ENCODE measurements around the gene PIP5K1A.
A peak's percentile ranks its signal among the peaks of the same experiment; 100 is the strongest.

The PIP5K1A gene

DNA sequence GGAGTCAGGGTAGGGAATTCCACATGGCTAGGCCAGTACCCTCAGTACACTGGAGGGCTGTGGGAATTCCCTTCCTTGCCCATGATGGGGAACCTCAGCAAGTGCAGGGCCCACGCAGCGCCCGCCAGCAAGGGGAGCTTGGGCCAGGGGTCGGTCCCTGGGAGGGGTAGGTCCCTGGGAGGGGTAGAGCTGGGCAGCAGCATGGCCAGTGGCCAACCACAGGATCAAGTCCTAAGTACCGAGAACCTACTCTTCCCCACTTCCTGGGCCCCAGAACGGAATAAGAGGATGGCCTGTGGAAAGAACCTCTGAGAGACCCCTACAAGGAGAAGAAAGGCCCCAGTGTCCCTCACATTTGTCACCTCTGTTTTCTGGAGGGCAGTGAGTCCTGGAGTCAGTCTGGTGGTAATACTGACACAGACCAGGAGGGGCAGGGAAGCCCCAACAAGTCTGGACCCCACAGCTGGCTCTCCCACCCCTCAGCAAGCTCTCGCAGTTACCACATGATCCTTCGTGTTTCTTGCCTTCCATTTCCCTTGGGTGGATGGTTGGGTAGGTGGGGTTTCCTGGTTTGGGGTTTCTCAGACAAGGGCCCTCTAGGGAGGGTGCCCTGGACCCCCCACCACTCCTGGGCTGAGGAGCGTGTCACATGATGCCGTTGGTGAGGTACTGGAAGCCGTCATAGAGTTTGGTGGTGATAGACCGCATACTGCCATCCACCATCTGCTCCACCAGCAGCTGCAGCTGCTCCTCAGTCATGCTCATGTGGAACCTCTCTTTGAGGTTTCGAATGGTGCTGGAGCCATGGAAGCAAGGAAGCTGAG, 94.1 kb downstream of the PIP5K1A start:
- no peak for DNase-seq
- Histone ChIP-seq H3K27me3 (ENCODE audit: control insufficient read depth in 1 of 2, insufficient read depth in 1 of 2, low read length in 2 of 2) (no peaks in the 10 kb centered on the region), H3K4me1 (ENCODE audit: control insufficient read depth, insufficient read depth, low read depth, low read length) (peaks cover 4% of the 10 kb centered on the region), H3K79me1 (replicated peaks; ENCODE audit: low read length, poor library complexity, severe bottlenecking) (peaks cover 28% of the 10 kb centered on the region), H3K9me3 (ENCODE audit: control insufficient read depth, low read length) (no peaks in the 10 kb centered on the region), H2BK120ac (ENCODE audit: low read depth, low read length) (no peak overlapping the region), H3K4me3 (ENCODE audit: insufficient read depth in 1 of 2, low read depth in 1 of 2, low read length in 2 of 2) (no peak overlapping the region), H3K23ac (ENCODE audit: low read length in 2 of 2) (no peak overlapping the region), H2AK5ac (ENCODE audit: low read length, severe bottlenecking) (no peak overlapping the region), H3K4ac (ENCODE audit: low read depth in 1 of 2, low read length in 2 of 2) (no peak overlapping the region), H3K36me3 (ENCODE audit: control insufficient read depth in 1 of 2, insufficient read depth in 2 of 2, low read depth in 1 of 2, low read length in 2 of 2) (peaks cover 85 to 93% of the 10 kb centered on the region in 2 experiments), H2AFZ (ENCODE audit: low read depth, low read length) (no peak overlapping the region), H2BK12ac (ENCODE audit: low read length in 2 of 2) (no peak overlapping the region), H4K91ac (ENCODE audit: low read length) (no peak overlapping the region), H2BK15ac (ENCODE audit: low read depth, poor library complexity, severe bottlenecking) (no peak overlapping the region), H3K27ac (ENCODE audit: low read length, poor library complexity, severe bottlenecking) (no peak overlapping the region), H3K18ac (ENCODE audit: low read depth in 1 of 2, low read length in 2 of 2) (no peak overlapping the region), H3K4me2 (ENCODE audit: low read length, poor library complexity, severe bottlenecking) (no peak overlapping the region), H2BK5ac (ENCODE audit: low read depth, low read length, poor library complexity, severe bottlenecking) (no peak overlapping the region), H3K9ac (ENCODE audit: low read length) (no peak overlapping the region), H4K8ac (ENCODE audit: low read length) (no peak overlapping the region), H3K14ac (ENCODE audit: low read length in 2 of 2) (no peak overlapping the region)
- WGBS, result 97% methylated on average over 12 of the region's 13 CpGs

DNA sequence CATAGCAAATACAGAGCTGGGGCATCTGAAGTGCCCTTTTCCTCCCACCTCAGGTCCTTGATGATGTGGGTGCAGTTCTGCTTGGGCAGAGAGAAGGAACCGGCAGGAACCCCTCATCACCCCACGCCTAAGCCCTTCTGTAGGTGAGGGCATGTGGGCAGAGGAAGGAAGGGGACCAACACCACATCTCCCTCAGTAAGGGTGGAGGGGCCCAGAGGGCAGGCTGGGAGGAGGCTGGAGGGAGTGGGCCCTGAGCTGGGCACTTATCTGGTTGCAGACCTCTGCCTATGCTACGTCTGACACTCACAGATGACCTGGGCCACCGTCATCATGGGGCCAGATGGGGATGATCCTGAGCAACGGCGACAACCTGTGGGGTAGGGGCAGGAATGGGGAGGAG, 94.7 kb downstream of the PIP5K1A start:
- H2BK15ac ChIP-seq (ENCODE audit: low read depth, poor library complexity, severe bottlenecking), result peak overlapping the region; percentile 9
- H3K9me3 ChIP-seq (ENCODE audit: control insufficient read depth, low read length), result no peaks in the 10 kb centered on the region
- H4K91ac ChIP-seq (ENCODE audit: low read length), result no peak overlapping the region
- no peak overlapping the region for H3K23ac ChIP-seq (ENCODE audit: low read length in 2 of 2)
- no peak overlapping the region for H3K18ac ChIP-seq (ENCODE audit: low read depth in 1 of 2, low read length in 2 of 2)
- H3K14ac ChIP-seq (ENCODE audit: low read length in 2 of 2), result no peak overlapping the region
- H3K4ac ChIP-seq (ENCODE audit: low read depth in 1 of 2, low read length in 2 of 2), result no peak overlapping the region
- no peak overlapping the region for H3K27ac ChIP-seq (ENCODE audit: low read length, poor library complexity, severe bottlenecking)
- H2BK5ac ChIP-seq (ENCODE audit: low read depth, low read length, poor library complexity, severe bottlenecking), result no peak overlapping the region
- H3K9ac ChIP-seq (ENCODE audit: low read length), result no peak overlapping the region
- WGBS, result 94% methylated on average over 4 of the region's 6 CpGs
- H2AK5ac ChIP-seq (ENCODE audit: low read length, severe bottlenecking), result no peak overlapping the region
- H3K4me3 ChIP-seq (ENCODE audit: insufficient read depth in 1 of 2, low read depth in 1 of 2, low read length in 2 of 2), result no peak overlapping the region
- H3K4me2 ChIP-seq (ENCODE audit: low read length, poor library complexity, severe bottlenecking), result no peak overlapping the region
- H2BK120ac ChIP-seq (ENCODE audit: low read depth, low read length), result no peak overlapping the region
- peaks cover 23% of the 10 kb centered on the region for H3K79me1 ChIP-seq (replicated peaks; ENCODE audit: low read length, poor library complexity, severe bottlenecking)
- H3K4me1 ChIP-seq (ENCODE audit: control insufficient read depth, insufficient read depth, low read depth, low read length), result peaks cover 4% of the 10 kb centered on the region
- no peak overlapping the region for H4K8ac ChIP-seq (ENCODE audit: low read length)
- DNase-seq, result no peak
- peaks cover 83 to 92% of the 10 kb centered on the region in 2 experiments for H3K36me3 ChIP-seq (ENCODE audit: control insufficient read depth in 1 of 2, insufficient read depth in 2 of 2, low read depth in 1 of 2, low read length in 2 of 2)
- H2AFZ ChIP-seq (ENCODE audit: low read depth, low read length), result no peak overlapping the region
- H2BK12ac ChIP-seq (ENCODE audit: low read length in 2 of 2), result no peak overlapping the region
- H3K27me3 ChIP-seq (ENCODE audit: control insufficient read depth in 1 of 2, insufficient read depth in 1 of 2, low read length in 2 of 2), result no peaks in the 10 kb centered on the region

DNA sequence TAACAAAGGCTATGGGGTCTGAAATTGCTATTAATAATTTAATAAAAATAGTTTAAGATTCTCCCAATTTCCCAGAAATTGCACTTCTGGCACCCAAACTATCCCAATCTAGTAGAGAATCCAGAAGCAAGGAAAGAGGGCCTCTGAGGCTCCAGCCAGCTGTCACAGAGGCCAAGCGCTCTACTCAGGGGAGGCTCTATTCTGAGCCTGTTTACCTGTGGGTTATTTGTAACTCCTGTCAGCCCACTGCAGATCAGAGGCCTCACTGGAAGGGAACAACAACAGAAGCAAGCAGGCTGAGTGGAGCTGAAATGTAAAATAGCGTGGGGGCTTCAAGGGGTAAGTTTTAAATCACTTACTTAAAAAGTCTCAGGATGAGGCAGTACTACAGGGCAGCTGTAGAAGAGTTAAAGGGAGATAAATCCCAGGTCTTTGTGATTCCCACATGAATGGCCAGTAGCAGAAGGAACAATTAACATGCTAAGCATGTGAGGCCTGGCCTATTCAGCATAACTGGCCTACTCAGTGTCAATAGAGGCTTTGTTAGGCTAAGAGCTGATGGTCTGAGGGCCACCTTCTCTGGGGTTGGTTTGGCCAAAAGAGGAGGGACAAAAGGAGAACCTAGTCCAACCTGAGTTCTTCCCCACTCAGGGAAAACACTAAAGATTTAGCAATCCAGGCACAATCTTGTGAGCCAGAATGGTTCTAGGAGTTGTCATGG, 96.5 kb downstream of the PIP5K1A start:
- Histone ChIP-seq H2BK15ac (ENCODE audit: low read depth, poor library complexity, severe bottlenecking) (no peak overlapping the region), H3K27ac (ENCODE audit: low read length, poor library complexity, severe bottlenecking) (no peak overlapping the region), H3K9me3 (ENCODE audit: control insufficient read depth, low read length) (no peaks in the 10 kb centered on the region), H4K91ac (ENCODE audit: low read length) (no peak overlapping the region), H3K4me3 (ENCODE audit: insufficient read depth in 1 of 2, low read depth in 1 of 2, low read length in 2 of 2) (no peak overlapping the region), H3K36me3 (ENCODE audit: control insufficient read depth in 1 of 2, insufficient read depth in 2 of 2, low read depth in 1 of 2, low read length in 2 of 2) (peaks cover 77 to 92% of the 10 kb centered on the region in 2 experiments), H2AK5ac (ENCODE audit: low read length, severe bottlenecking) (no peak overlapping the region), H3K79me1 (replicated peaks; ENCODE audit: low read length, poor library complexity, severe bottlenecking) (peaks cover 15% of the 10 kb centered on the region), H3K4me2 (ENCODE audit: low read length, poor library complexity, severe bottlenecking) (no peak overlapping the region), H3K27me3 (ENCODE audit: control insufficient read depth in 1 of 2, insufficient read depth in 1 of 2, low read length in 2 of 2) (no peaks in the 10 kb centered on the region), H4K8ac (ENCODE audit: low read length) (no peak overlapping the region), H3K4ac (ENCODE audit: low read depth in 1 of 2, low read length in 2 of 2) (no peak overlapping the region), H3K23ac (ENCODE audit: low read length in 2 of 2) (no peak overlapping the region), H3K9ac (ENCODE audit: low read length) (no peak overlapping the region), H2AFZ (ENCODE audit: low read depth, low read length) (no peak overlapping the region), H3K18ac (ENCODE audit: low read depth in 1 of 2, low read length in 2 of 2) (no peak overlapping the region), H2BK120ac (ENCODE audit: low read depth, low read length) (no peak overlapping the region), H3K14ac (ENCODE audit: low read length in 2 of 2) (no peak overlapping the region), H2BK5ac (ENCODE audit: low read depth, low read length, poor library complexity, severe bottlenecking) (no peak overlapping the region), H3K4me1 (ENCODE audit: control insufficient read depth, insufficient read depth, low read depth, low read length) (no peaks in the 10 kb centered on the region), H2BK12ac (ENCODE audit: low read length in 2 of 2) (no peak overlapping the region)
- DNase-seq, result no peak
- WGBS, result 89% methylated on average over 2 of the region's 2 CpGs
